SU-DHL-6 (cell line): ENCODE data around the gene ADH7.

Experiments used
- CTCF ChIP-seq: fragments of 200-600 bp; sonication (generic); IDR thresholded peaks from one replicate; pipeline ENCODE4 v1.5.1; 2017; ENCODE audit warnings: antibody characterized with exemption, mild to moderate bottlenecking, low read length, moderate library complexity; ENCODE audit not compliant: insufficient read depth, poor library complexity, severe bottlenecking
- EZH2phosphoT487 ChIP-seq: fragments of 200-600 bp; sonication (generic), shearing (Covaris generic); conservative IDR thresholded peaks from 2 replicates; pipeline ENCODE4 v1.6.1; 2018; ENCODE audit warnings: mild to moderate bottlenecking, antibody characterized with exemption, low read length, moderate library complexity, mixed read lengths

DNA sequence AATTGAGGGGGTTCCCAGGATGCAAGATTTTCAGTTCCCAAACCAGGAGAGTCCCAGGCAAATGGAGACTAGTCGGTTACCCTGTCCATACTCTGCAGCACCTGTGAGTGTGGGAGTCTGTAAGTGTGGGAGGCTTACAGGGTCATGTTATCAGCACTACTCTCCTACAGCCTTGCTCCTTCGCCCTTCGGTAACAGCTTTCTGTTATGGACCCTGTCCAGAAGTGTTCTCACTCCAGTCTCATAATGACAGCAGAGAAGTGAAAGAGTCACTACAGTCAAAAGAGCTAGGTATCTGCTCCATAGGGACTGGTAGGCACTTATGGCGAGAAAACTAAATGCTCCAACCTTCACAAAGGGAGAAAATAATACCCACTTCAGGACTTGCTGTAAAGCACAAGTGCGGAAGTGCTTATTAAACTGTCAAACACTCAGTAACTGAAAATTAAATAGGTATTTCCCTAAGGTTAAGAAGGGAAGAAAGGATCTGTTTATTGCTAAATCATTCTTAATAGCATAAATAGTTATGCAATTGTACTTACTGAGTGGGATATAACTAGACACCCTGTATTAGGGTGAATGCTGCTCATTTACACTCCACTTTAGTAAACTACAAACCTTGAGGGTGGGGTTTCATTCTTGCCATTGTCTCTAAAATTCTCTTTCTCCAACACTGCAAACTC is 2.7 kb upstream of the ADH7 start:
- TF ChIP-seq CTCF (no peak), EZH2phosphoT487 (no peak)
